ENCODE measurements around the gene SSBP2. TPM values are rescaled to one million over a fixed set of nuclear protein-coding genes. Genes with fewer than 3 reads are reported as not detected.

Gene SSBP2
- total RNA-seq, 4 donors from 2014 or later = 17.1 to 80.3 (median 24.2) TPM

GRCh38 chr5:81590498-81591384 is 160.2 kb downstream of the SSBP2 start:
- Histone ChIP-seq H3K4me3 (no peak overlapping the region), H3K4me1 (no peaks in the 10 kb centered on the region), H3K27ac (no peak overlapping the region), H3K27me3 (no peaks in the 10 kb centered on the region), H3K9me3 (no peaks in the 10 kb centered on the region), H3K36me3 (peaks cover 0 to 18% (median 0%) of the 10 kb centered on the region in 3 donors)
- 83% methylated on average over 6 of the region's 6 CpGs for WGBS, 2 donors
- intact Hi-C loops (cut with DNase I) = no loop called here
- TF ChIP-seq CTCF (IDR thresholded peaks at IDR 0.05) = no peak
- no peak for TF ChIP-seq POLR2A (IDR thresholded peaks at IDR 0.05)
- no peak for DNase-seq

- H3K9me3 ChIP-seq = no peaks in the 10 kb centered on the region
- no peak for DNase-seq
- H3K27me3 ChIP-seq = no peaks in the 10 kb centered on the region
- H3K27ac ChIP-seq = no peak overlapping the region
- intact Hi-C loops (cut with DNase I) = no loop called here
- 47 to 48% methylated on average over 1 of the region's 1 CpG for WGBS, 2 donors
- no peak overlapping the region for H3K4me3 ChIP-seq
- H3K36me3 ChIP-seq = peaks cover 0 to 8% (median 0%) of the 10 kb centered on the region in 3 donors
- no peaks in the 10 kb centered on the region for H3K4me1 ChIP-seq
- TF ChIP-seq CTCF (IDR thresholded peaks at IDR 0.05) (no peak), POLR2A (IDR thresholded peaks at IDR 0.05) (no peak)
Observed at GRCh38 chr5:81579262-81579924, 171.5 kb downstream of the SSBP2 start.

- WGBS, 2 donors = 76 to 91% methylated on average over 3 of the region's 3 CpGs
- H3K4me3 ChIP-seq = no peak overlapping the region
- no peaks in the 10 kb centered on the region for H3K9me3 ChIP-seq
- peaks cover 0 to 15% (median 0%) of the 10 kb centered on the region in 3 donors for H3K36me3 ChIP-seq
- no peaks in the 10 kb centered on the region for H3K27me3 ChIP-seq
- intact Hi-C loops (cut with DNase I) = no loop called here
- H3K4me1 ChIP-seq = no peaks in the 10 kb centered on the region
- TF ChIP-seq POLR2A (IDR thresholded peaks at IDR 0.05) (no peak), CTCF (IDR thresholded peaks at IDR 0.05) (no peak)
- H3K27ac ChIP-seq = no peak overlapping the region
- no peak for DNase-seq
Observed at GRCh38 chr5:81577091-81577490, 173.8 kb downstream of the SSBP2 start.

- Histone ChIP-seq H3K27me3 (no peaks in the 10 kb centered on the region), H3K27ac (no peak overlapping the region), H3K4me1 (no peaks in the 10 kb centered on the region), H3K36me3 (peaks cover 0 to 15% (median 0%) of the 10 kb centered on the region in 3 donors), H3K9me3 (no peaks in the 10 kb centered on the region), H3K4me3 (no peak overlapping the region)
- DNase-seq = no peak
- intact Hi-C loops (cut with DNase I) = no loop called here
- WGBS, 2 donors = 93 to 94% methylated on average over 1 of the region's 1 CpG
- TF ChIP-seq CTCF (IDR thresholded peaks at IDR 0.05) (no peak), POLR2A (IDR thresholded peaks at IDR 0.05) (no peak)
Observed at GRCh38 chr5:81575924-81576323, 175.0 kb downstream of the SSBP2 start.

GRCh38 chr5:81572201-81572600 is 178.7 kb downstream of the SSBP2 start:
- no peak for TF ChIP-seq POLR2A (IDR thresholded peaks at IDR 0.05)
- no peak for TF ChIP-seq CTCF (IDR thresholded peaks at IDR 0.05)
- H3K36me3 ChIP-seq = peaks cover 0 to 31% (median 0%) of the 10 kb centered on the region in 3 donors
- H3K4me3 ChIP-seq = no peak overlapping the region
- DNase-seq = no peak
- H3K4me1 ChIP-seq = no peaks in the 10 kb centered on the region
- no peak overlapping the region for H3K27ac ChIP-seq
- H3K27me3 ChIP-seq = no peaks in the 10 kb centered on the region
- intact Hi-C loops (cut with DNase I) = no loop called here
- no peaks in the 10 kb centered on the region for H3K9me3 ChIP-seq

Data from esophagus squamous epithelium (tissue), 5 donors.